ENCODE measurements around the gene NUP107.
"Not testable (repeated sequence)": the region's sequence is repeated elsewhere in the genome, so short reads cannot be mapped to it uniquely, and the experiment has no call there.

Gene NUP107

GRCh38 chr12:68686595-68687521 is at the start of gene NUP107:
Gene NUP107 (plus strand): TSS chr12:68686978. CDS start chr12:68687066, 88 bp downstream.
- DNase-seq (ENCODE audit: low spot score): peak; percentile 98

- not testable (repeated sequence) for DNase-seq (ENCODE audit: low spot score)
Observed at GRCh38 chr12:68637439-68637838, 49.3 kb upstream of the NUP107 start.

GRCh38 chr12:68638171-68638570 is 48.6 kb upstream of the NUP107 start:
- no peak for DNase-seq (ENCODE audit: low spot score)

GRCh38 chr12:68638721-68639395 is 47.9 kb upstream of the NUP107 start:
- DNase-seq (ENCODE audit: low spot score): no peak

- DNase-seq (ENCODE audit: low spot score): no peak
Observed at GRCh38 chr12:68639396-68639767, 47.4 kb upstream of the NUP107 start.

GRCh38 chr12:68641138-68641537 is 45.6 kb upstream of the NUP107 start:
- DNase-seq (ENCODE audit: low spot score): no peak

GRCh38 chr12:68646484-68646883 is 40.3 kb upstream of the NUP107 start:
- no peak for DNase-seq (ENCODE audit: low spot score)

GRCh38 chr12:68647507-68647906 is 39.3 kb upstream of the NUP107 start:
- no peak for DNase-seq (ENCODE audit: low spot score)

GRCh38 chr12:68648179-68648578 is 38.6 kb upstream of the NUP107 start:
- no peak for DNase-seq (ENCODE audit: low spot score)

GRCh38 chr12:68665016-68665569 is 21.7 kb upstream of the NUP107 start:
- DNase-seq (ENCODE audit: low spot score): no peak

- DNase-seq (ENCODE audit: low spot score): no peak
Observed at GRCh38 chr12:68667291-68667690, 19.5 kb upstream of the NUP107 start.

GRCh38 chr12:68667896-68668295 is 18.9 kb upstream of the NUP107 start:
- no peak for DNase-seq (ENCODE audit: low spot score)

GRCh38 chr12:68671179-68671578 is 15.6 kb upstream of the NUP107 start:
- no peak for DNase-seq (ENCODE audit: low spot score)

- DNase-seq (ENCODE audit: low spot score): no peak
Observed at GRCh38 chr12:68673788-68674187, 13.0 kb upstream of the NUP107 start.

- no peak for DNase-seq (ENCODE audit: low spot score)
Observed at GRCh38 chr12:68674376-68674775, 12.4 kb upstream of the NUP107 start.

- no peak for DNase-seq (ENCODE audit: low spot score)
Observed at GRCh38 chr12:68675101-68675842, 11.5 kb upstream of the NUP107 start.

GRCh38 chr12:68676854-68677253 is 9.9 kb upstream of the NUP107 start:
- not testable (repeated sequence) for DNase-seq (ENCODE audit: low spot score)

- DNase-seq (ENCODE audit: low spot score): no peak
Observed at GRCh38 chr12:68686262-68686594, 550 bp upstream of the NUP107 start.

GRCh38 chr12:68695454-68695853 is 8.7 kb downstream of the NUP107 start:
- DNase-seq (ENCODE audit: low spot score): no peak

- no peak for DNase-seq (ENCODE audit: low spot score)
Observed at GRCh38 chr12:68699486-68699885, 12.7 kb downstream of the NUP107 start.

GRCh38 chr12:68727776-68728175 is 41.0 kb downstream of the NUP107 start:
- no peak for DNase-seq (ENCODE audit: low spot score)

- peak; percentile 7 for DNase-seq (ENCODE audit: low spot score)
Observed at GRCh38 chr12:68733661-68734071, 46.9 kb downstream of the NUP107 start.

All from AG08396 (cell line).